GM23338 (cell line): Measurements from ENCODE around the gene ALDH1A1. TPM values are rescaled to one million over a fixed set of nuclear protein-coding genes. Genes with fewer than 3 reads are reported as not detected.

Source experiments
- ATAC-seq: fragments of 200-7000 bp; cut with Tn5 transposase; 3 replicates; pipeline ENCODE4 v1.9.1; 2020
- DNase-seq: peaks from one replicate; pipeline ENCODE4 v3.0.0-alpha.2; 2015; ENCODE audit warnings: low spot score
- H2AFZ ChIP-seq: fragments of 200-600 bp; sonication (generic); 2 replicates; pipeline ENCODE4 v1.8.0; 2016; ENCODE audit warnings: antibody characterized with exemption, mild to moderate bottlenecking, moderate library complexity
- H3F3A ChIP-seq: fragments of 200-600 bp; sonication (generic); replicated peaks from 2 replicates; pipeline ENCODE4 v1.8.0; 2017; ENCODE audit warnings: antibody characterized with exemption, mixed run types, low read depth
- H3K27ac ChIP-seq: fragments of 200-600 bp; sonication (generic); 2 replicates; pipeline ENCODE4 v1.6.1; 2016; ENCODE audit warnings: low read depth
- H3K27me3 ChIP-seq: fragments of 200-600 bp; sonication (generic); 2 replicates; pipeline ENCODE4 v1.8.0; 2016; ENCODE audit warnings: mild to moderate bottlenecking, mixed run types, moderate library complexity; ENCODE audit not compliant: insufficient read depth
- H3K36me3 ChIP-seq: fragments of 200-600 bp; sonication (generic); 2 replicates; pipeline ENCODE4 v1.8.0; 2016; ENCODE audit warnings: mild to moderate bottlenecking; ENCODE audit not compliant: insufficient read depth
- H3K4me1 ChIP-seq: fragments of 200-600 bp; sonication (generic); 2 replicates; pipeline ENCODE4 v1.8.0; 2016; ENCODE audit warnings: mild to moderate bottlenecking, moderate library complexity; ENCODE audit not compliant: insufficient read depth
- H3K4me2 ChIP-seq: fragments of 200-600 bp; sonication (generic); 2 replicates; pipeline ENCODE4 v1.7.1; 2017; ENCODE audit warnings: mixed run types
- H3K4me3 ChIP-seq: fragments of 200-600 bp; sonication (generic); 2 replicates; pipeline ENCODE4 v1.6.1; 2016; ENCODE audit warnings: mixed run types
- H3K79me2 ChIP-seq: fragments of 200-600 bp; sonication (generic); replicated peaks from 2 replicates; pipeline ENCODE4 v1.8.0; 2017; ENCODE audit warnings: mild to moderate bottlenecking; ENCODE audit not compliant: insufficient read depth
- H3K9me2 ChIP-seq: fragments of 200-600 bp; sonication (generic); 2 replicates; pipeline ENCODE4 v1.8.0; 2017; ENCODE audit not compliant: insufficient read depth
- H4K20me1 ChIP-seq: fragments of 200-600 bp; sonication (generic); replicated peaks from 2 replicates; pipeline ENCODE4 v1.8.0; 2017; ENCODE audit warnings: mild to moderate bottlenecking; ENCODE audit not compliant: insufficient read depth
- H3K27ac Mint-ChIP-seq: 2 replicates; pipeline ENCODE4 v1.8.0; 2020; ENCODE audit warnings: inconsistent platforms, mild to moderate bottlenecking, moderate library complexity, mixed read lengths
- H3K27me3 Mint-ChIP-seq: 3 replicates; pipeline ENCODE4 v1.8.0; 2022; ENCODE audit warnings: low read depth, mild to moderate bottlenecking, moderate library complexity, mixed read lengths, inconsistent platforms; ENCODE audit not compliant: insufficient read depth, poor library complexity
- H3K36me3 Mint-ChIP-seq: 3 replicates; pipeline ENCODE4 v1.8.0; 2021; ENCODE audit warnings: low read depth, mild to moderate bottlenecking, inconsistent platforms, moderate library complexity, mixed read lengths
- H3K4me1 Mint-ChIP-seq: 3 replicates; pipeline ENCODE4 v1.8.0; 2020; ENCODE audit warnings: mild to moderate bottlenecking, inconsistent platforms, mixed read lengths
- H3K4me3 Mint-ChIP-seq: 3 replicates; pipeline ENCODE4 v1.8.0; 2021; ENCODE audit warnings: moderate library complexity, mild to moderate bottlenecking, inconsistent platforms, mixed read lengths
- H3K9me3 Mint-ChIP-seq: 3 replicates; pipeline ENCODE4 v1.8.0; 2020; ENCODE audit warnings: moderate library complexity, mild to moderate bottlenecking, inconsistent platforms, mixed read lengths
- CREB1 ChIP-seq: fragments of 250-450 bp; sonication (Bioruptor Pico); IDR thresholded peaks from 2 replicates; pipeline ENCODE4 v1.5.0; 2020; ENCODE audit warnings: low read depth, mild to moderate bottlenecking, moderate library complexity
- CTCF ChIP-seq, 2 experiments: fragments of 200-600 bp in 1 of 2; sonication (generic) in 1 of 2; conservative IDR thresholded peaks; 2 replicates each; pipeline versions ENCODE4 v1.5.1 to v1.6.1; 2016 to 2017; ENCODE audit warnings: antibody characterized with exemption in 2 of 2, low read depth in 2 of 2, mild to moderate bottlenecking in 2 of 2, moderate library complexity in 1 of 2
- EZH2 ChIP-seq: fragments of 200-600 bp; sonication (generic); IDR thresholded peaks from one replicate; pipeline ENCODE4 v1.8.0; 2017; ENCODE audit warnings: antibody characterized with exemption, mild to moderate bottlenecking, low read depth; ENCODE audit not compliant: unreplicated experiment
- EZH2phosphoT487 ChIP-seq: fragments of 200-600 bp; sonication (generic); IDR thresholded peaks from one replicate; pipeline ENCODE4 v1.8.1; 2018; ENCODE audit warnings: antibody characterized with exemption; ENCODE audit not compliant: unreplicated experiment
- JUNB ChIP-seq: IDR thresholded peaks from one replicate; pipeline ENCODE4 v1.6.1; 2016; ENCODE audit warnings: antibody characterized with exemption; ENCODE audit not compliant: unreplicated experiment
- NANOG ChIP-seq: IDR thresholded peaks from 2 replicates; pipeline ENCODE4 v1.6.1; 2016; ENCODE audit warnings: antibody characterized with exemption, borderline replicate concordance
- POLR2AphosphoS5 ChIP-seq: IDR thresholded peaks from 2 replicates; pipeline ENCODE4 v1.6.1; 2016; ENCODE audit warnings: antibody characterized with exemption, low read depth
- ZNF114 ChIP-seq: fragments of 250-450 bp; sonication (Bioruptor Pico); IDR thresholded peaks from 2 replicates; pipeline ENCODE4 v1.5.0; 2020; ENCODE audit warnings: mild to moderate bottlenecking, moderate library complexity
- ZNF331 ChIP-seq: fragments of 250-450 bp; sonication (Bioruptor Pico); IDR thresholded peaks from 2 replicates; pipeline ENCODE4 v1.5.0; 2020; ENCODE audit warnings: low read depth, mild to moderate bottlenecking, moderate library complexity
- ZNF462 ChIP-seq: fragments of 250-450 bp; sonication (Bioruptor Pico); IDR thresholded peaks from 2 replicates; pipeline ENCODE4 v1.5.0; 2020; ENCODE audit warnings: mild to moderate bottlenecking, moderate library complexity
- polyA plus RNA-seq: library from polyadenylated mRNA; unstranded; fragments of >200 nt; fragmentation: Nextera tagmentation; extraction: Ambion mirVana; gene quantifications from 2 replicates; pipeline ENCODE4 v1.2.1, GENCODE V29; 2016
- total RNA-seq: library from RNA; depleted of rRNA; stranded (reverse); fragments of >200 nt; shearing (Covaris generic); gene quantifications from 2 replicates; pipeline ENCODE4 v1.2.3, GENCODE V29; 2014

The ALDH1A1 gene
- total and polyA plus RNA-seq, 2 experiments from 2014 or later = 2.1 to 3.4 TPM

DNA sequence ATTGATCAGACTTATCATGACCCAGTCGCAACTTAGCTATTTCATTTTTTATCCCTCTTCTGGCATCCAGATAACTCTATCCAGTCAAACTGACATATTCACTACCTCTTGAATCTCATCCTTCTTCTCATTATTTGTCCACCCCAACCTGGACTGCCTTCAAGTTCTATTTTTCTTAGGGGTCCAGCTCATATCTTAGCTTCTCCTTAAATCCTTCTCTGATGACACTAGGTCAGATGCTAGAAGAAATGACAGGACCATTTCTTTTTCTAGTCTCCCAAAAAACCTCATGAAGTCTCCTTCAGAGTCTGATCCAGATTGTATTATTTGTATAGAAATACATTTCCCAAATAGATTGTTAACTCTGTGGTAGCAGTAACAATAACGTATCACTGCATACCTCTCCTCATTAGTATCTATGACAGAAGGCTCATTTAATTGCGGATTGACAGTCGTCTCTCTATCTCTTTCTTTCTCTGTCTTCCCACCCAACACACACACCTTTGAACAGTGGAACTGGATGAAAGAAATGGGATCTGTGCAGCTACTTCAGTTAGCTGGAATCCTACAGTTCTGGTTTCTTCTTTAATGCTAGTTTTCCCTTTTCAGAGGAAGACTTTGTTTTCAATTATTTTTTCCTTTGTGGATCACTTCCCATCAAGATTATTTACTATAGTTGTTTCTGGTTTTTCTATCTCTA is 33.5 kb downstream of the ALDH1A1 start:
- TF ChIP-seq CREB1 (CRISPR knock-in tag) (no peak), CTCF (conservative IDR thresholded peaks at IDR 0.05; ENCODE audit: low read depth in 2 of 2) (no peak), ZNF114 (CRISPR knock-in tag) (no peak), POLR2AphosphoS5 (no peak), ZNF331 (CRISPR knock-in tag) (no peak), JUNB (no peak), EZH2 (no peak)
- Mint-ChIP-seq H3K4me1 (peaks cover 5% of the 10 kb centered on the region; the same call in 2 of the 3 replicates), H3K27ac (no peak overlapping the region), H3K27me3 (no peaks in the 10 kb centered on the region), H3K4me3 (no peak overlapping the region), H3K36me3 (no peaks in the 10 kb centered on the region), H3K9me3 (no peaks in the 10 kb centered on the region)
- H3K27ac ChIP-seq = no peak overlapping the region
- DNase-seq = no peak
- H3K4me2 ChIP-seq = no peak overlapping the region
- H3K36me3 ChIP-seq = no peaks in the 10 kb centered on the region
- H3K79me2 ChIP-seq = no peaks in the 10 kb centered on the region
- H2AFZ ChIP-seq = no peak overlapping the region
- no peaks in the 10 kb centered on the region for H3K9me2 ChIP-seq
- H3K4me1 ChIP-seq = no peaks in the 10 kb centered on the region
- H4K20me1 ChIP-seq = no peaks in the 10 kb centered on the region
- no peaks in the 10 kb centered on the region for H3K27me3 ChIP-seq
- H3F3A ChIP-seq = no peaks in the 10 kb centered on the region
- no peak for ATAC-seq
- no peak overlapping the region for H3K4me3 ChIP-seq

- no peaks in the 10 kb centered on the region for H3F3A ChIP-seq
- no peak overlapping the region for H2AFZ ChIP-seq
- no peak for ATAC-seq
These were observed 34.9 kb downstream of the ALDH1A1 start for GRCh38 chr9:72917892-72918509.

More at GRCh38 chr9:72917892-72918509, 34.9 kb downstream of the ALDH1A1 start:
- no peak overlapping the region for H3K27ac ChIP-seq
- Mint-ChIP-seq H3K27ac (no peak overlapping the region), H3K4me3 (no peak overlapping the region), H3K27me3 (no peaks in the 10 kb centered on the region), H3K36me3 (no peaks in the 10 kb centered on the region), H3K4me1 (peaks cover 5% of the 10 kb centered on the region; the same call in 2 of the 3 replicates), H3K9me3 (no peaks in the 10 kb centered on the region)
- no peak for DNase-seq
- H3K4me1 ChIP-seq = no peaks in the 10 kb centered on the region
- H3K36me3 ChIP-seq = no peaks in the 10 kb centered on the region
- no peaks in the 10 kb centered on the region for H4K20me1 ChIP-seq
- no peaks in the 10 kb centered on the region for H3K79me2 ChIP-seq
- H3K4me3 ChIP-seq = no peak overlapping the region
- no peak overlapping the region for H3K4me2 ChIP-seq
- H3K27me3 ChIP-seq = no peaks in the 10 kb centered on the region
- TF ChIP-seq EZH2phosphoT487 (no peak), ZNF114 (CRISPR knock-in tag) (no peak), ZNF462 (no peak), NANOG (no peak), JUNB (no peak), CREB1 (CRISPR knock-in tag) (no peak), EZH2 (no peak)
- no peaks in the 10 kb centered on the region for H3K9me2 ChIP-seq
